Thyroid gland (tissue), 4 donors: ENCODE results near the gene CAMTA1.

ENCODE experiments used
- POLR2A ChIP-seq, 2 donors: fragments of 450-650 bp; IDR thresholded peaks; one replicate each; pipeline ENCODE4 v1.6.1; 2017; ENCODE audit warnings: antibody characterized with exemption in 2 of 2, mild to moderate bottlenecking in 2 of 2, moderate library complexity in 1 of 2
- TF ChIP-seq, protein P1 (sequence below), 6 experiments: fragments of 200-600 bp in 3 of 6; fragments of 450-650 bp in 3 of 6; sonication (generic) in 3 of 6; IDR thresholded peaks; one replicate each; pipeline ENCODE4 v1.5.1; 2016 to 2019; ENCODE audit warnings: antibody characterized with exemption in 6 of 6, mild to moderate bottlenecking in 2 of 6, inconsistent platforms in 1 of 6, moderate library complexity in 1 of 6

DNA sequence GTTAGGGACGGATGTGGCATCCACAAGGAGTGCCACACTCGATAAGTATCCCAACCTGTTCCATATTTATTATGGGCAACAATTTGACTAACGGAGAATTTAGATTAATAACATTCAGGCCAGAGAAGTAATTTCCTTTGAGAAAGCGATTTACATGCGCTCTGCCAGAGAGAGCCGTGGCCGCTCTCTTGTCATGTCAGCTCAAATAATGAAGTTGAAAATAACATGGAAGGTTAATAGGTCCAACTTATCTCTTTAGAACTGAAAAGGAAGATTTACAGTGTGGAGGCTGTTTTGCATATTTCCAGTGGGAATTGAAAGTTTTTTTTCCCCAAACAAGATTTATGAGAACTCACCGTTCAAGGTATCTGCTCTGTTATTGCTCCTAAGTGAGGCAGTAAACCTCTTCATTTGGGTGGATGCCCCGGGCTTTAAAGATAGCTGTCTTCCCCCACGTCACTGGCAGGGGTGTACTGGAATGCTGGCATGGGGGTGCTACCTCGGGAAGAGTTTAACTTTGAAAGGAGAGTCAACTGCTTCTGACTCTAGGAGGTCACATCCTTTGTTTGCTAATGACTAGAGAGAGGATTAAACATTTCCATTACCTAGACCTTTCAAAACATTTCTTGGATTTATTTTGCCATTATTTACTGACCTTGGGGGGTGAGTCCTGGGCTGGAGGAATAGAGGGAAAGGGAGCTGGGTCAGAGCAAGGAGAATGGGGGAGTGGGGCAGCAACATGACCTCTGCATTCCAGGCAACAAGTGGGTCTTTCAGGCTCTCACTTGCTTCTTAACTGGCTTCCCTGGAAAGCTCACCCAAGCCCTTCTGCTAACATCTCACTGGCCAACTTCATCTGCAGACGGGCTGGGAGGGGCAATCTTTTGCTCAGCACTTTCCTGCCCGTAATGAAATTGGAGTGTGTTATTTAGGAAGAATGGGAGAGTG, 204.2 kb downstream of the CAMTA1 start:
- TF ChIP-seq, protein P1, sequence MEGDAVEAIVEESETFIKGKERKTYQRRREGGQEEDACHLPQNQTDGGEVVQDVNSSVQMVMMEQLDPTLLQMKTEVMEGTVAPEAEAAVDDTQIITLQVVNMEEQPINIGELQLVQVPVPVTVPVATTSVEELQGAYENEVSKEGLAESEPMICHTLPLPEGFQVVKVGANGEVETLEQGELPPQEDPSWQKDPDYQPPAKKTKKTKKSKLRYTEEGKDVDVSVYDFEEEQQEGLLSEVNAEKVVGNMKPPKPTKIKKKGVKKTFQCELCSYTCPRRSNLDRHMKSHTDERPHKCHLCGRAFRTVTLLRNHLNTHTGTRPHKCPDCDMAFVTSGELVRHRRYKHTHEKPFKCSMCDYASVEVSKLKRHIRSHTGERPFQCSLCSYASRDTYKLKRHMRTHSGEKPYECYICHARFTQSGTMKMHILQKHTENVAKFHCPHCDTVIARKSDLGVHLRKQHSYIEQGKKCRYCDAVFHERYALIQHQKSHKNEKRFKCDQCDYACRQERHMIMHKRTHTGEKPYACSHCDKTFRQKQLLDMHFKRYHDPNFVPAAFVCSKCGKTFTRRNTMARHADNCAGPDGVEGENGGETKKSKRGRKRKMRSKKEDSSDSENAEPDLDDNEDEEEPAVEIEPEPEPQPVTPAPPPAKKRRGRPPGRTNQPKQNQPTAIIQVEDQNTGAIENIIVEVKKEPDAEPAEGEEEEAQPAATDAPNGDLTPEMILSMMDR (IDR thresholded peaks at IDR 0.05) = no peak
- no peak for TF ChIP-seq POLR2A (IDR thresholded peaks at IDR 0.05)
